Glomerular visceral epithelial cell (primary cell): ENCODE measurements around the gene CHRM2.
A peak's percentile ranks its signal among the peaks of the same experiment; 100 is the strongest.

Experiments used
- DNase-seq: peaks from one replicate; pipeline ENCODE4 v3.0.0-alpha.2; 2016; ENCODE audit errors: extremely low spot score

The CHRM2 gene

DNA sequence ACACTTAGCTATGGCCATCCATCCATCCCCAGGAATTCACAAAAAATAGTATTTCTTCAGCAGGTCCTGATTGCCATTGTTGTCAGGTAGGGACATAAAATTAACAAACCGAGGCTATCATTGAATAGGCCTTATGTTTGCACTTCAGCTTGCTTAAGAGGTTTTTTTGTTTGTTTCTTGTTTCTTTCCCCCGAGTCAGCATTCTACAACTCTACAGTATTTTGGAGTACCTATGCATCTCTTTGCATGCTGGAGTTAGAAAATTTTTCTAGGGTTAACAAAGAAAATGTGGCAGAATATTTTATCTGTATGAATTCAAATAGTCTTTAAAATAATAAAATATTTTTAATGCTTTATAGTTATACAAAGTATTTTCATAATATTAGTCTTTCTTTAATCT lies 26.3 kb downstream of the CHRM2 start:
- DNase-seq, result no peak

DNA sequence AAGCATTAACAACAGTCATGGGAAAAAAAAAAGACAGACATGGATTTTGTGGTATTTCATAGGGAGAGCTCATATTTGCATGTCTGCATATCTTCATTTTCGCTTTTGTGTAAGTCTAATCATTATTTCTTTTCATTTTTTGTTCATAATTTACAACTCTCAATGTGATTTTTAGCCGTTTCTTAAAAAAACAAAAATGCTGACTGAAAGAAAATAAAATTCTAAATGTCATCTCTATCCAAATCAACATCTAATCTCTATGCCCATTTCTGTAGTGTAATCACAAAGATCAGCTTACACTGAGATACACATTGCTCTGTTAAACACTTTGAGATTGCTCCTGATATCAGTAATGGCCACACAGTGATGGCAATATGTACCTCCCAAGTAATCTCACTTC lies 29.2 kb downstream of the CHRM2 start:
- no peak for DNase-seq

DNA sequence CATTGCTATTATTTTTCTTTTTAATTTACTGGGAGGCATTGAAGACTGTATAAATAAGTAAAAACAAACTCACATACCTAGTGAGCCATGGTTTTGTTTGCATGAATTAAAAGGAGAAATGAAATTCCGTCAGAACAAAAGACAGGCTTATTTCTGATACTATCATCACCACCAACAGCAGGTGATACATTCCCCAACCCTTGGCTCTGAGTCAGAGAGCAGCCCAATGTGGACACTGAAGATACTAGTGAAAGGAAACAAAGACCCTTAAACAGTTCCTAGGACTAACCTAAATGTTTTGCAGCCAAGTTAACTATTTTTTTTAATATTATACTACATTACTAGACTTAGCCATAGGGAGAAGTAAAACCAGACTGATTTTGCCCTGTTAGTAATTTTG lies 31.6 kb downstream of the CHRM2 start:
- no peak for DNase-seq

DNA sequence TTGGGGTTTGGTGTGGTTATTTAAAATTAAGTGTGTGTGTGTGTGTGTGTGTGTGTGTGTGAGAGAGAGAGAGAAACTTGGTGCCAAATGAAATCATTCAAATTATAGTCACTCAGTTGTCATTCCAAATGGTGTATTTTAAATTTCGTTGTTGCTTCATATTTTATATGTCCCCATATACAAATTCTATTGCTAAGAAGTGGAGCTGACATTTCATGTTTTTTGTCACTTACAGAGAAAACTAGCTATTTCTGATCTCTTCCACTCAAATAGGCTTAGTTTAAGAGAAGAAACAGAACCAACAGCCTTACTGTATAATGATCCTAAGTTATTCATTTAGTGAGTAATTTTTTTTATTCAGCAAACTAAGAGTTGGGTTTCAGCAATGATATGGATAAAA lies 42.3 kb downstream of the CHRM2 start:
- DNase-seq, result no peak

DNA sequence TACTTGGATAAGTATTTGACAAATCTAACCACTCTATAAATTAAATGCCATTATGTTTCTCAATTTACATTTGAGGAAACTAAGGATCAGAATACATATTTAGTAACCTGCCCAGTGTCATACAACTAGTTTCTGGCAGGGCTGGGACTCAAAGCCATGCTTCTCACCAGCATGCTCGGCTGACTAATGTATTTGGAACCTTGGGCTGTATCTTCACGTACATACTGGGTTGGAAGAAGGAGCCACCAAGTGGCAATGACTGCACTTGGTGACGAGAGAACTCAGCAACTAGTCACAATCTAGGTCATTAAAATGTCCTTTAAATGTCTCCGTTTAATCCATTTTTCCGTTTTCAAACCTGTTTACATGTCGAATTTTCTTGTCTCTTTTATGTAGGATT lies 42.9 kb downstream of the CHRM2 start:
- DNase-seq, result no peak

DNA sequence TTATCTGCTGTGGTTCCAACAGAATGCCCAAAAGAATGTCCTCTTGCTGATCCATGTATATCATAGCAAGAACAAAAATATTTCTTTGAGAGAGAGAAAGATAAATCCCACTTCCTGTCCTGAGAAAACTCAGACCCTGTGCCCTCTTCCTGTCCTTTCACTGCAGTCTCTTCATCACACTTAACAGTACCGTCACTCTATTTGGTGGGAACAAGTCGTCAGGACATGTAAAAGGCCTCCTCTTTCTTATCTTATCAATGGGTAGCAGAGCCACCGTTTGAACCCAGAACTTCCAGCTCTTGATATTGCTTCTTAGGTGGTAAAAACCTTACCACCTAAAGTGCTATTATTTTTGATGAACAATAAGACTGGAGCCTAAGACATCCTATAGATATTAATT lies 43.9 kb downstream of the CHRM2 start:
- DNase-seq, result no peak

DNA sequence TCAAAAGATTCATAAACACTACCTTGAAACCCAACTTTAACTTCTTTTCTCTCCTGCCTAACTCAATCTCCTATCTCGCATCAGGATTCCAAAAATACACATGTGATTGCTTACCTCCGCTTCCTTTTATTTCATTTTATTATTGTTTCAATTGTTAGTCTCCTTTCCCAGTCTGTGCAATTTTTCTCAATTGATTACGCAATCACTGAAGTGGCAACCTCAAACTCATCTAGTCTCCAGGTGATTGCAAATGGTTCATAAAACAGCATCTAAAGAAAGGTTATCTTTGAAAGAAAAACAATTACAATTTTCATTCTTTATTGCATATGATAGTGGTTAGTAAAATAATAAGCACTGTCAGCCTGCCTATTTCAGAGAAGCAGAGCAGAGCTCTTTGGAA lies 45.6 kb downstream of the CHRM2 start:
- no peak for DNase-seq

DNA sequence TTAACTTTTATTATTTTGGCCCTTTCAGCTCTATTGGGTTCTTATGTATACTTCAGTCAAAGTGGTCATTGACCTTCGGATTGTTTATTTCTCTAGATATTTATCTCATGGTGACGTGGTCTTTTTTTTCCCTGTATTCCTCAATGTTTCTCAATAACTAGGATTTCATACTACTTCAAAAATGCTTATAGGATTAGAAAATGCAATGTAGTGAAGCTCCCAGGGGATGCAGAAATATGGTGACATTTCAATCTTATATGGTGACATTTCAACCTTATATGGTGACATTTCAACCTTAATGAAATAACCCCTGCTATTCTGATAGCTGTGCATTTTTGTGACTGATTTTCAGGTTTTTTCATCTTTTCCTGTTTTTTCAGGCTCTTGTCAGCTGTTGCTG lies 51.4 kb downstream of the CHRM2 start:
- no peak for DNase-seq

DNA sequence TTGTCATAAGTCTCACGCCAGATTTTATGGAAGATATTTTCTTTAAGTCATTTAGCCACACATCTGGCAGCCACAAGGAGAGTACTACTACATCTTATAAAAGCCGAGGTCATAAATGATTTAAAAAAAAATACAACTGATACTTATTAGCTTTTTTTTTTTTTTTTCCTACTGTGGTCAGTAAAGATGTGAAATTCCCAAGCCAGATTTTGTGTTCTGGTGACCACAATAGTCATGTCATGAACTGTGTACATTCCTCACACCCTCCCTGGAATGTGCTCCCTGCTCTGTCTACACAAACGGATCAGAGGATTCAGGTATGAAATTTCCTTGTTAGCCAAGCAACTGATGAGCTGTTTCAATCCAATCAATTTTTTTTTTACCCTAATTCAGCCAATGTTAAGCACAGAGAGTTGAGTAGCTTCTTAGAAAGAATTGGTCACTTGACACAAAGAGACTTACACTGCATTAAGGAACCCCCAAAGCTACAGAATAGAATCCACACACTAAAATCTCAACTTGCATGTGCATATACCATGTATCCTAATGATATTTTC lies 54.7 kb downstream of the CHRM2 start:
- peak; percentile 82 for DNase-seq

DNA sequence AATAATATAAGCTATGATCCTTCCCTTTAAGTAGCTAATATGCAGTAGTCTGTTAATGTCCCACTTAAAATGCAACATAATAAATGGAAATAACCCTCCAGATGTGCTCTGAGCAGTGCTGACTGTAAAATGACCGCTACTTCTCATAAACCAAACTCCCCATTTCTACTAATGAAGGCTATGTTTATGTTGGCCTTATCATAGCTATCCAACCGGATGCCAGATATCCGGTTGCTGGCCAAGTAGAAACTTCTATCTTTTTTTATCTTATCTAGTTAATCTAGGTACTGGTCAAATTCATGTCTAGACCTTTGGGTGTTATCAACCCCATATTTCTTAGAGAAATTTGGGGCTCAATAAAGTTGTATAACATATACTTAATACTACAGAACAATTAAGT lies 56.6 kb downstream of the CHRM2 start:
- DNase-seq, result no peak

DNA sequence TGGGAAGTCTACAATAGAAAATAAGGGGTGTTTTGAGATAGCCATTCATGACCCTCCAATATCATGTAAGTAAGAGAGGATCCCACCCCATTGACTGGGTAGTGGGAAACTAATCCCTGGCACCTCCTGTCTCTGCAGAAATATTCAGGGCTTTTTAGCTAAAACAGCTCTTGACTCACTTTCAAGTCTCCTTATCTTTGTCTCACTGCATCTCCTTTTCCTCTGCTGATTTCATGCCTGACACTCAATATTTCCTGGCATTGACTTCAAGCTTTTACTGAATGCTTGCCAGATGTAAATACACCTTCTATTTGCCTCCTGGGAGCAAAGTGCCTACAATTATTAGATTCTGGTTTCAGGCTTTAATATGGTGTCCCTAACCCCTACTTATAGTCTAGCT lies 57.1 kb downstream of the CHRM2 start:
- no peak for DNase-seq

DNA sequence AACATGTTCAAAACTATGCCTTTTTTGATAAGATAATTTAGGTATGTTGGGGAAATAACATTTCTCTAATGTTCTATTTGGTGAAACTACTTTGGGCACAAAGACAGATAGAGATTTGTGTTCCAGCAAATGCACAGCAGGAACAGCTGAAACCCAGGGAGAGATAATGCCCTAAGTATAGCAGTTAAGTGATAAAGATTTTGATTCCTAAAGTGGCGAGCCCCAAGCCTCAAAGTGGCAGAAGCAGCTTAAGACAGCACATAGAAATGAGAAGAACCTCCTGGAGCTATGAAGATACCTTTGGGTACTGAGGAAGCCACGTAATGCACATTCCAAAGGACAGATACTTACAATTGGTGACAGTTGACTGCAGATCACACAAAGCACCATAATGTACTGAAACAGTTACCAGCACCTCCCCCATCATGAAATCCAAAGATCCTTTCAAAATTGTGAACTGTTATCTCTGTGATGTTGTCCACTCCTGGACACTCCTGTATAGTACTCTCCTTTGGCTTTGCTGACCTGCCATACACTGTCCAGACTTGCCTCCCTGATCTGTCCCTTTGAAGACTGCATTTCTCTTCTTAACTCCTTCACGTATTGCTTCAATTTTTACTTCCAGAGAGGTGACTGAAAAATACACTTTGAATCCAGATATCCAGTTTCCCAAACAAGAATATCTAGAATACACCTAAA lies 62.9 kb downstream of the CHRM2 start:
- DNase-seq, result no peak

DNA sequence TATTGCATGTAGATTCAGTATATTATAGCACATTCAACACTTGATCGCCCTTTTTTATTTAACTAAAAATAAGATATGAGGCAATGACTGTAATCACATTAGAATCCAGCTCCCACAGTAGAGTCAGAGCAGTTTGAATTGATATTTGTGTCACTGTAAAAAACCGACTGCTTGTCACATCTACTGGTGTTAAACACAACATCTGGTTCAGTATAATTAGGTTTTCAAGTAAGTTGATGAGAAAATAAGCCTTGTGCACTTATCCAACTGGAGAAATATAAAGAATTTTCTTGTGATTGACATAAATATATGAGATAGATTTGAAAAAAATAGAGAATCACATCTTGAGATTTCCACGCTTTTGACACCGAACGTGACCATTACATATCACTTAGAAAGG lies 69.0 kb downstream of the CHRM2 start:
- DNase-seq, result no peak

DNA sequence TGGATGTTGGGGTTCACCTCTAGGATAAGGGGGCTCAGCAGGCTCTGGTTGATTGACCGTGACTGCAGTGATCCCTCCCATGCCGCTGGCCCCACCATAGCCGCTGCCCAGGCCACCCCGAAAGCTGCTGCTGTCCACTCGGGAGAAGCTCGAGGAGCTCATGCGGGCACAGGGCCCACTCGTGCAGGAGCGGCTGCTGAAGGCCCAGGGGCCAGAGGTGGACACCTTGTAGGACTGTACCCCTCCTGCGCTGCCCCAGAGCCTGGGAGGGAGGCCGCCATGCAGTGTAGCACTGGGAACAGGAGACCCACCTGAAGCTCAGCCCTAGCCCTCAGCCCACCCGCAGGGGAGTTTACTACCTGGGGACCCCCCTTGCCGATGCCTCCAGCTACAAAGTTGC lies 70.0 kb downstream of the CHRM2 start:
- no peak for DNase-seq

DNA sequence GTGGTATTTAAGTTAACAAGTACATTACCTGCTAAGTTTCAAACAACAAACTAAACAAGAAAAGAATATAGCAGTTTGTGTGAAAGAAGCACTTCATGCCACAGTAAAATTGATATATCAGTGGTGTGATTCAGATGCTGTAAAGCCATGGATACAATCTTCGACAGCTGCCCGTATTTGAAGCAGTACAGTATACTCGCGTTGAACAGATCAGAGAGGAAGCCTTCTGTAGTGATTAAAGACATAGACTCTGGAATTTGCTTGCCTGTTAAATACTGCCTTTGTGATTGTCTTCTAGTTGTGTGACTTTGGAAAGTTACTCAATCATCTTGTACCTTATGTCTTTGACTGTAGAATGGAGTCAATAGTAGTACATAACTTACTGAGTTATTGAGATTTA lies 71.7 kb downstream of the CHRM2 start:
- DNase-seq, result no peak

DNA sequence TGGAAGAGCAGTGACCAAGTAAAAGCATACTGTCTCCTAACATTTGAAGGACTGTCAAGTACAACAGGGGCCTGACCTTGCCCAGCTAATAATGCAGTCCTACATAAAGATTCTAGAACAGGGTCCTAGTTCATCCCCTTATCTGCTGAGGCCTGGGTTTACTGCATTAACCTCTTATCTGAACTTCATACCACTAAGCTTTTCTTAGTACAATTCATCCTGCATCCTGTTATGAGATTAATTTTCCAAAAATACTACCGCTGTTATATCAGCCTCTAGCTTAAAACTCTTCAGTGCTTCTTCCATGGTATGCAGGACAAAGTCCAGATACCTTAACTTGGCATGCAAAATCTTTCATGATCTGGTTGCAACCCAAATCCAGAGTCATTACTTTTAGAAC lies 72.5 kb downstream of the CHRM2 start:
- DNase-seq, result no peak

DNA sequence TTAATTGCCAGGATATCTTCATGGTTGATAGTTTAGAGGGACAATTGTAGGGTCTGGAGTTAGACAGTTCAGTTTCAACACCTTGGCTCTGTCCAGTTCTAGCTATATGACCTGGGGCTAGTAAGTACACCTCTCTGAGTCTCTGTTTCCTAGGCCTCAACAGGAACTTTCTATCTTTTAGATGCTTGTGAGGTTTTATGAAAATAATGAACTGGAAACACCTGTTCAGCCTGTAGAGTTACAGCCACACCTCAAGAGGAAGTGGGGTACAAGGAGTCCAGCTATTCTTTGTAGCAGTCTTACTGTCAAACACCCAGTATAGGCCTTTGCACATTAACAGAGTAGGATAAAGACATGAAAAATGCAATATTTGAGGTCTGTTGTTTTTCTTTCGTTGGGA lies 73.4 kb downstream of the CHRM2 start:
- no peak for DNase-seq

DNA sequence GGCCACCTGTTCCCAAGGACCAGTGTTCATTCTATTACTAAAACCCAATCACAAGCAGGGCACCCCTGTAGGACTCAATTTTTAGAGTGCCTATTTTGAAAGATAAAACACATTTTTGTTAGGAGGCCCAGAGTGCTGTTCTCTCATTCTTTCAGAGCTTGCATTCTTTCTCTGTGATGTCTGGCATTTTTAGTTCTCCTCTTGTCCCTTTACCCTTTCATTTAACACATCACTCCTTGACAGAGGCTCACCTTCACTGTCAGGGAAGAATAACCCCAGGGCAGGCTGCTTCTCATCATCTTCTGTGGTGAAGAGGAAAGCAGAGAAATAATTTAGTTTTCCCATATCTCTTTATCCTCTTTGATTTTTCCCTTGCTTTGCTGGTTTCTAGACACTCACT lies 73.9 kb downstream of the CHRM2 start:
- DNase-seq, result no peak

DNA sequence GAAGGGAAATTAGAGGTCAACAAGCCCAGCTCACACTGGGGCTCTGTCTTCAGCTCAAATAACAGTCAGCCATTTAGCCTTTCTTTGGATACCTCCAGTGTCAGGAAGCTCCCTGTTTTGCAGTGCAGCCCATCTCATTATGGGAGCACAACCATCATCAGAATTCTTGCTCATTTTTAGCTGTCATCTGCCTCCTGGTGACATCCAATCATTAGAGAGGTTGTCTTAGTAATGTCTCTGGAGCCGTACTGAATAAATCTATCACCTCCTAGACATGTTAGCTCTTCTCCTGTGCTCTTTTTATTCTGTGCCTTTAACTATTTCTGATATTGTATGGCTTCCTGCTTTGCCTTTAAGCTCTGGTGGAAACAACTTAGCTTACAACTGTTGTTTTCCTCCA lies 74.5 kb downstream of the CHRM2 start:
- DNase-seq, result no peak

DNA sequence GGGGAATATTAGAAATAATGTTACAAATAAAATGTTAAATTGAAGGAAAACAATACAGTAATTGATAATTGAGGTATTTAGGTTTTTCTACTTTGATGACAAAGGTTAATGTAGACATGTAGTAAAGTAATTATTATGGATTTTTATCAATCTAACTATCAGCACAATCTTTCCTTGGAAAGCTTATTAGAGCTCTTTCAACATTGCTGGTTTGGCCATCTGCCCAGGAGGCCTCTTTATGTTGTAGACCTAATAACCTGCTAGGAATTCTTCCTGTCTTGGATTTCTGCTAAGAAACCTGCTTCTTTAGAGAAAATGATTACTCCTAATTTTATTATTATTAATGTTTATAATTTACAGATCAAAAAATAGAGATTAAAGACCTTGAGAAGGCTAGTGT lies 78.9 kb downstream of the CHRM2 start:
- peak; percentile 18 for DNase-seq

DNA sequence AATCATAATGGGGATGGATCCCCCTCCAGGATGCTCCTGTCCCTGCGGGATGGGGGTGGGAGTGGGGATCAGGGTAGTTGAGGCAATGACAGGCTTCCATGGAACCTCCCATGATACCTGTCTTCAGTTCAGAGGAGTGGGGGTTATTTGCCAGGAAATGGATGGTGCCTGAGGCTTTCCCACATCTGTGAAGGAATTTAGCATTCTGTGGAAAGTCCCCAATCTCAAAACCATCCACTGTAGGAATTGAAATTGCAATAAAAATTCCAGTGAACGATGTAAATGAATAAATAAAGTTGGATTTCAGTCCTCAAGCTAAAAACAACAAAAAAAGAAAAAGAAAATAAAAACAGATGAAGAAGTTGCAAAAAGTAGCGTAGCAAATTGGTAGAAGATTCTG lies 81.9 kb downstream of the CHRM2 start:
- no peak for DNase-seq

DNA sequence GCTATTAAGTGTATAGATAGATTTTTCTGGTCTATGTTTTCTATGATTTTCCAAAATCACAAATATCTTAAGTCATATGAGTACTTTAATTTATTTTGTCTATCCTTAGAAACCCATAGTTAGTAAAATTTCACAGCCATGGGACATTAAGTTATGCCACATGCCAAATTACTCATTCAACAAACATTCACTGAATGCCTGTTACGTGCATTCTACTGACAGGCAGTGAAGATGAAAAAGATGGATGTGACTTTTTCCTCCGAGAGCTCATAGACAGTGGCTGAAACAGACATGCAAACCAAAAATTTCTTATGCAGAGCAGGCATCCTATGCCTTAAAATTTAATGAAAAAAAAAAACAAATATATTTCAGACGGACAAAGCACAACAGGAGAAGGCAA lies 84.9 kb downstream of the CHRM2 start:
- DNase-seq, result peak; percentile 48

DNA sequence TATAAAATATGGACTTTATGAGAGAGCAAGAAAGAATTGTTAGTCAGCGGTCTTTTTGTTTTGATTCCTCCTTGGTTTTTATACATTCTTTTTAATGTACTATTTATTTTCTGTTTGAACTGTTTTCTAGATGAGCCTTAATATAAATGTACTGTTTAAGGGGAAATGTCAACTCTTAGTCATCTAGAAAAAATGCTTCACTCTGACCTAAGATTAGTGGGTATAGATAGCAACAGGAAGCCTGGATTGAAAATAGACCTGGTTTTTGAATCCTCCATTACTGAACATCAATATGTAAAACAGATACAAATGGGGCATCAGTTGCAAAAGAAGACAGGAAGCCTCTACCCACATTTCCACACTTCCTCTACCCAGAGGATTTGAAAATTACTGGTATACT lies 87.8 kb downstream of the CHRM2 start:
- DNase-seq, result peak; percentile 16

DNA sequence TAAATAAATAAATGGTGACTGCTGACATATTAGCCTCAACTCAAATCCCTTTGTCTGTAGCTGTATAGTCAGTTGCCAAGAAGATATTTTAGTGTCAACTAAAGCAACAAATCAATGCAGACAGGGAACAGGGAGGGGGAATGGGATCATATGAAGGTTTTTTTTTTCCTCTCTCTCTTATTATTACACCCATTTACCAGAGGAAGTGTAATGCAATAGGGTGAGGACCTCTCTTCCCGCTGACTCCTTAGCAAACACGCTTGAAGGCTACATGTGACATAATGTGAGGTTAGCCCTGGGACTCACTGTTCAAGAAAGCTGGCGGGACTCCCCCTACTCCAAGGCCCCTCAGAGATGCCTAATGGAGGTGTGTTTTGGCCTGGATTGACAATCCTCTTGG lies 88.2 kb downstream of the CHRM2 start:
- DNase-seq, result no peak
